Measurements from ENCODE around the gene IP6K3. TPM values are rescaled to one million over a fixed set of nuclear protein-coding genes. Genes with fewer than 3 reads are reported as not detected.
A peak's percentile ranks its signal among the peaks of the same experiment; 100 is the strongest.

Gene IP6K3
- total RNA-seq, 1 experiment from 2014 or later = 1.7 TPM

DNA sequence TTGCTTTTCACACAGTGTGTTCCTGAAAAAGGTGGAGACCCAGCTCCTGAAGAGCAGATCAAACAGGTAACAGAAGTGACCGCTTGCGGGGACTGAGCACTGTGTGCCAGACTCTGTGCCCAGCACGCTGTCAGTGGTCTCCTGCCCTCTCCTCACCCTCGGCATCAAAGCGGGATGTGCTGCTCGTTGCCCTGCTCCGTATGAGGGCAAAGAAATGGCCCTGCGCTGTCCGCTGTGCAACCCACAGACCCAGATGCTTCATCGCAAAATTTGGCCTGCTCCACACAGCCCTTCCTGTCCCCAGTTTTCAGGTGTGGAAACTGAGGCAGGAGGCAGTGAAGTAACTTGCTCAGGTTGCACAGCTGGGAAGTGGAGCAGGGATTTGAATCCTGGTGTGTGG, 48.9 kb downstream of the IP6K3 start:
- Mint-ChIP-seq H3K4me3 (ENCODE audit: unreplicated experiment) (no peak overlapping the region), H3K4me1 (ENCODE audit: insufficient read depth, unreplicated experiment) (peaks cover 28% of the 10 kb centered on the region), H3K36me3 (ENCODE audit: insufficient read depth, unreplicated experiment) (peaks cover 68% of the 10 kb centered on the region), H3K27me3 (ENCODE audit: insufficient read depth, unreplicated experiment) (no peaks in the 10 kb centered on the region), H3K9me3 (ENCODE audit: unreplicated experiment) (no peaks in the 10 kb centered on the region), H3K27ac (ENCODE audit: low read depth, unreplicated experiment) (peak overlapping the region; percentile 61)
- DNase-seq (ENCODE audit: unreplicated experiment) = no peak
- BruUV-seq (replicated peaks) = no TSS peak
- intact Hi-C loops (cut with micrococcal nuclease) = no loop called here
- ChIA-PET POLR2A (interaction anchor here (1.3 to 1.4 kb wide), 3 partner anchors 10 to 29 kb away, joined by 3 to 6 read pairs (median 6); no protein-coding TSS in a partner anchor), CTCF (interaction anchor here (0.6 to 1.4 kb wide), 10 partner anchors 8 to 157 kb away, joined by 3 to 6 read pairs (median 4); partner anchors contain the start of gene UQCC2)
- TF ChIP-seq, protein P1, sequence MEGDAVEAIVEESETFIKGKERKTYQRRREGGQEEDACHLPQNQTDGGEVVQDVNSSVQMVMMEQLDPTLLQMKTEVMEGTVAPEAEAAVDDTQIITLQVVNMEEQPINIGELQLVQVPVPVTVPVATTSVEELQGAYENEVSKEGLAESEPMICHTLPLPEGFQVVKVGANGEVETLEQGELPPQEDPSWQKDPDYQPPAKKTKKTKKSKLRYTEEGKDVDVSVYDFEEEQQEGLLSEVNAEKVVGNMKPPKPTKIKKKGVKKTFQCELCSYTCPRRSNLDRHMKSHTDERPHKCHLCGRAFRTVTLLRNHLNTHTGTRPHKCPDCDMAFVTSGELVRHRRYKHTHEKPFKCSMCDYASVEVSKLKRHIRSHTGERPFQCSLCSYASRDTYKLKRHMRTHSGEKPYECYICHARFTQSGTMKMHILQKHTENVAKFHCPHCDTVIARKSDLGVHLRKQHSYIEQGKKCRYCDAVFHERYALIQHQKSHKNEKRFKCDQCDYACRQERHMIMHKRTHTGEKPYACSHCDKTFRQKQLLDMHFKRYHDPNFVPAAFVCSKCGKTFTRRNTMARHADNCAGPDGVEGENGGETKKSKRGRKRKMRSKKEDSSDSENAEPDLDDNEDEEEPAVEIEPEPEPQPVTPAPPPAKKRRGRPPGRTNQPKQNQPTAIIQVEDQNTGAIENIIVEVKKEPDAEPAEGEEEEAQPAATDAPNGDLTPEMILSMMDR (IDR thresholded peaks at IDR 0.05; ENCODE audit: unreplicated experiment) = no peak

DNA sequence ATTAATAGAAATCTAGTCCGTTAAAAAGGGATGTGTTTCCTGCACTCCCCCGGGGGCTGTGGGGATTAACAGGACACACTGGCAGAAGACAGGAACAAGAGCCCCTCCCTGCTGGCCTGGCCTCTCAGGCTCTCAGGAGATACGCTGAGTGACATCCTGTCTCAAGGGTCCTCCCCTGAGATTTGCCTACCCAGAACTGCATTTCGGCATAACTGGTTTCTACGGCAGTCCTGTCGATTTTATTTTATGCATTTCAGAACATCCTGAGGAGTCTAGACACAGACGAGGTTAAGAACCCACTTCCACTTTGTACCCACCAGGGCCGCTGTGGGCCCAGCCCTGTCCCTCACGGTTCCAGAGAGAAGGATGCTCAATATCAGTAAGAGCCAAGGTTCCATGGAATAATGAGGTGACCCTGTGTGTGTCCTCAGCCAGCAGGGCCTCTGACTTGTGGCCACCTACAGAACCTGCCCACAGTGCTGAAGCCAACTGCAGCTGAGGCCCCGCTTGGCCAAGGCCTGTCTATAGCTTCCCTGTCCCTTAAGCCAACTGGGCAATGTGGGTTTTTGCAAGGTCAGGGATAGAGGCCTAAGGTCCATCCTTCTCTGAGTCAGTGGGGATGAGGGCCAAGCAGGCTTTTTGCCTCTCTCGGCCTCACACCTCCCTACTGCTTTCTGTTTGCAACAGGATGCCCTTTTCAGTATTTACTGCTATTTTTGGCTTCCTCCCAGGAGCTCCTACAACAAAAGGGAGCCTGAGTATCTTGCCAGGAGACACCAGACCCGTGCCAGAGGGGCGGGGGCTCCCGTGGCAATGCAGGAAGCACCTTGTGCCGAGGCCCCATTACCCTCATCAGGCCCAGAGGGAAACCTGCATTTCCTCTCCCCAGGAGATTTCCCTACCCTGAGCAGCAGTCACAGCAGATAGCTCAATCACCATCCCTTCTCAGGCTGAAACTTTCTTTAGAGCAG, 49.9 kb downstream of the IP6K3 start:
- DNase-seq (ENCODE audit: unreplicated experiment) = peak; percentile 96
- TF ChIP-seq, protein P1 (IDR thresholded peaks at IDR 0.05; ENCODE audit: unreplicated experiment) = no peak
- ChIA-PET CTCF (interaction anchor here (0.6 to 1.4 kb wide), 13 partner anchors 9 to 156 kb away, joined by 3 to 6 read pairs (median 4); partner anchors contain the start of gene UQCC2), POLR2A (interaction anchor here (1.3 to 1.5 kb wide), 4 partner anchors 11 to 75 kb away, joined by 3 to 10 read pairs (median 6); partner anchors contain the start of gene ITPR3)
- no peaks in the 10 kb centered on the region for H3K9me3 Mint-ChIP-seq (ENCODE audit: unreplicated experiment)
- H3K27ac Mint-ChIP-seq (ENCODE audit: low read depth, unreplicated experiment) = peak overlapping the region; percentile 61
- H3K27me3 Mint-ChIP-seq (ENCODE audit: insufficient read depth, unreplicated experiment) = no peaks in the 10 kb centered on the region
- intact Hi-C loops (cut with micrococcal nuclease) = no loop called here
- H3K4me1 Mint-ChIP-seq (ENCODE audit: insufficient read depth, unreplicated experiment) = peaks cover 18% of the 10 kb centered on the region
- BruUV-seq (replicated peaks) = no TSS peak
- no peak overlapping the region for H3K4me3 Mint-ChIP-seq (ENCODE audit: unreplicated experiment)
- H3K36me3 Mint-ChIP-seq (ENCODE audit: insufficient read depth, unreplicated experiment) = peaks cover 78% of the 10 kb centered on the region

DNA sequence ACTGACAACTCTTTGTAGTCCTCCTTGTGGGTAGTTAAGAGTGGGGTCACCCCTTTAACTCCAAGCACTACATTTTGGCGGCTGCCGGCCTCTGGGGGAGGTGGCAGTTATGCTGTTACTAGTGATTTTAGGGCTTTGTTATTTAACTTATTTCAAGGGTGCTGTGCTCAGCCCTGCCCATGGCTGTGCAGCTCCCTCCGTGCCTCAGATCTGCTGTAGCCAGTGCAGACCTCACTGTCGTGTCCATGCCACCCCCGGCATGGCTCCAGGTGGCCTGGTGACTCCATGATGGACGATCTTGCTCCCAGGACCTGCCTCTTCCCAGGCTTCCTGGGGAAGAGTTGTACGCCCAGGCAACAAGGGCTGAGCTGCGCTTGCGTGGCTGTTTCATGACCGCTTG, 50.6 kb downstream of the IP6K3 start:
- Mint-ChIP-seq H3K9me3 (ENCODE audit: unreplicated experiment) (no peaks in the 10 kb centered on the region), H3K4me1 (ENCODE audit: insufficient read depth, unreplicated experiment) (peaks cover 14% of the 10 kb centered on the region), H3K27ac (ENCODE audit: low read depth, unreplicated experiment) (peak overlapping the region; percentile 61), H3K4me3 (ENCODE audit: unreplicated experiment) (no peak overlapping the region), H3K36me3 (ENCODE audit: insufficient read depth, unreplicated experiment) (peaks cover 81% of the 10 kb centered on the region), H3K27me3 (ENCODE audit: insufficient read depth, unreplicated experiment) (no peaks in the 10 kb centered on the region)
- BruUV-seq (replicated peaks) = TSS peak; percentile 57
- intact Hi-C loops (cut with micrococcal nuclease) = no loop called here
- DNase-seq (ENCODE audit: unreplicated experiment) = no peak
- TF ChIP-seq, protein P1 (IDR thresholded peaks at IDR 0.05; ENCODE audit: unreplicated experiment) = no peak
- ChIA-PET CTCF (interaction anchor here (1.6 to 1.7 kb wide), 2 partner anchors 75 to 109 kb away, joined by 3 to 7 read pairs; partner anchors contain the start of gene ITPR3), POLR2A (interaction anchor here (0.5 to 1.5 kb wide), 3 partner anchors 15 to 90 kb away, joined by 4 to 10 read pairs (median 5); partner anchors contain the start of gene ITPR3)

DNA sequence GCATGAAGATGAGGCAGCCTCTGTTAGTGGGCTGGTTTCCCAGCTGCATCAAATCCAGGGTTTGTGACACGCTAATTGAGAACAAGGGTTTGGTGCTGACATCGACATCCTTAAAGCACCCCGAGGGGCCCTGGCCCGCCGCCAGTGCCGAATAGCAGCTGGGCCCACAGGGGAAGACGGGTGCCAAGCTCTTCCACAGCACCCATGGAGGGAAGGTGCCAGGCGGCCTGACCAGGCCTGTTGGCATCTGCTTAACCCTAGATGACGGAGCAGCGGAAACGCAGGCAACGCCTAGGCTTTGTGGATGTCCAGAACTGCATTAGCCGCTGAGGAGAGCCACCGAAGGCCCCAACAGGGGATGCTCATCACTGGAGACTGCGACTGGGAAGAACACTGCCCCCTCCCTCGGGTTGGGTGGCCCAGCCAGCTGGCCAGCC, 51.2 kb downstream of the IP6K3 start:
- H3K27me3 Mint-ChIP-seq (ENCODE audit: insufficient read depth, unreplicated experiment) = no peaks in the 10 kb centered on the region
- H3K36me3 Mint-ChIP-seq (ENCODE audit: insufficient read depth, unreplicated experiment) = peaks cover 85% of the 10 kb centered on the region

More for the DNA sequence above, 51.2 kb downstream of the IP6K3 start:
- ChIA-PET CTCF (interaction anchor here (1.2 to 2.9 kb wide), 4 partner anchors 12 to 109 kb away, joined by 3 to 15 read pairs (median 6); partner anchors contain the start of gene ITPR3), POLR2A (interaction anchor here (0.5 to 2.0 kb wide), 4 partner anchors 15 to 89 kb away, joined by 4 to 10 read pairs (median 4); partner anchors contain the start of gene ITPR3)
- BruUV-seq (replicated peaks) = no TSS peak
- Mint-ChIP-seq H3K9me3 (ENCODE audit: unreplicated experiment) (no peaks in the 10 kb centered on the region), H3K4me3 (ENCODE audit: unreplicated experiment) (no peak overlapping the region), H3K27ac (ENCODE audit: low read depth, unreplicated experiment) (peak overlapping the region; percentile 70), H3K4me1 (ENCODE audit: insufficient read depth, unreplicated experiment) (peaks cover 13% of the 10 kb centered on the region)
- intact Hi-C loops (cut with micrococcal nuclease) = no loop called here
- DNase-seq (ENCODE audit: unreplicated experiment) = no peak
- TF ChIP-seq, protein P1 (IDR thresholded peaks at IDR 0.05; ENCODE audit: unreplicated experiment) = no peak

All from MCF 10A (cell line).